Measurements from ENCODE around the gene ARHGDIB. TPM values are rescaled to one million over a fixed set of nuclear protein-coding genes. Genes with fewer than 3 reads are reported as not detected.

ARHGDIB gene
- total and polyA plus RNA-seq, 10 of the 15 experiments (the other 5 are each of a cell fraction or from before 2014, with no cell fraction given): 796 to 2,849 (median 1,346) TPM

DNA sequence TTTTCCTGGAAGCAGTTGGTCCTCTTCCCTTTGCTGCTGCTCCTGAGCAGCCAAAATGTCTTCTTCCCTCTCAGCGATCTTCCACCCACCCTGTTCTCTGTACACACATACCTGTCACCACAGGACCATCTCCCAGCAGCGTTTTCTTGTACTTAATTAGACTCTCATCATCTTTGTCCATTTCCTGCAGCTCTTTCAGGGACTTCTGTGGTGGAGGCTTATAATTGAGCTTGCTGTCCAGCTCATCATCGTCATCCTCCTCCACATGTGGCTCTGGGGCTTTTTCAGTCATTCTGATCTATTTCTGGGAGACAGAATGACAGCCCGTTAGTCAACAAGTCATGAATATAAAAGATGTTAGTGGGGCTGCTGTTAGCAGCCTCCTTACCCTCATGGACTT lies 11.0 kb downstream of the ARHGDIB start (continued):
- TF ChIP-seq POLR2A (IDR thresholded peaks at IDR 0.05; ENCODE audit: low read depth, low read length) (0 out of 2 replicates have a peak, but pooled peaks have one; percentile 16), HDAC2 (IDR thresholded peaks at IDR 0.05) (no peak), NR2F1 (conservative IDR thresholded peaks at IDR 0.05) (no peak), GABPA (IDR thresholded peaks at IDR 0.05; ENCODE audit: low read depth) (no peak), MTA2 (IDR thresholded peaks at IDR 0.05; ENCODE audit: low read depth) (peak; percentile 96), BRCA1 (IDR thresholded peaks at IDR 0.05; ENCODE audit: low read depth, low read length) (no peak), WRNIP1 (IDR thresholded peaks at IDR 0.05; ENCODE audit: borderline replicate concordance, low read depth, low read length) (no peak), EED (IDR thresholded peaks at IDR 0.05; ENCODE audit: low read depth) (peak; percentile 71; the same call in 1 of the 2 replicates), RELA (IDR thresholded peaks at IDR 0.05; ENCODE audit: borderline replicate concordance, partially characterized antibody) (no peak), EGR1 (IDR thresholded peaks at IDR 0.05; ENCODE audit: borderline replicate concordance in 1 of 2, low read depth in 2 of 2, low read length in 2 of 2) (no peak), RFX5 (IDR thresholded peaks at IDR 0.05; ENCODE audit: low read depth, low read length) (no peak), BMI1 (IDR thresholded peaks at IDR 0.05; ENCODE audit: borderline replicate concordance) (no peak), POU2F2 (IDR thresholded peaks at IDR 0.05; ENCODE audit: borderline replicate concordance, low read depth, low read length) (no peak)
- TF ChIP-seq, protein P1, sequence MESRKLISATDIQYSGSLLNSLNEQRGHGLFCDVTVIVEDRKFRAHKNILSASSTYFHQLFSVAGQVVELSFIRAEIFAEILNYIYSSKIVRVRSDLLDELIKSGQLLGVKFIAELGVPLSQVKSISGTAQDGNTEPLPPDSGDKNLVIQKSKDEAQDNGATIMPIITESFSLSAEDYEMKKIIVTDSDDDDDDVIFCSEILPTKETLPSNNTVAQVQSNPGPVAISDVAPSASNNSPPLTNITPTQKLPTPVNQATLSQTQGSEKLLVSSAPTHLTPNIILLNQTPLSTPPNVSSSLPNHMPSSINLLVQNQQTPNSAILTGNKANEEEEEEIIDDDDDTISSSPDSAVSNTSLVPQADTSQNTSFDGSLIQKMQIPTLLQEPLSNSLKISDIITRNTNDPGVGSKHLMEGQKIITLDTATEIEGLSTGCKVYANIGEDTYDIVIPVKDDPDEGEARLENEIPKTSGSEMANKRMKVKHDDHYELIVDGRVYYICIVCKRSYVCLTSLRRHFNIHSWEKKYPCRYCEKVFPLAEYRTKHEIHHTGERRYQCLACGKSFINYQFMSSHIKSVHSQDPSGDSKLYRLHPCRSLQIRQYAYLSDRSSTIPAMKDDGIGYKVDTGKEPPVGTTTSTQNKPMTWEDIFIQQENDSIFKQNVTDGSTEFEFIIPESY (IDR thresholded peaks at IDR 0.05): no peak
- TF ChIP-seq, protein P2, sequence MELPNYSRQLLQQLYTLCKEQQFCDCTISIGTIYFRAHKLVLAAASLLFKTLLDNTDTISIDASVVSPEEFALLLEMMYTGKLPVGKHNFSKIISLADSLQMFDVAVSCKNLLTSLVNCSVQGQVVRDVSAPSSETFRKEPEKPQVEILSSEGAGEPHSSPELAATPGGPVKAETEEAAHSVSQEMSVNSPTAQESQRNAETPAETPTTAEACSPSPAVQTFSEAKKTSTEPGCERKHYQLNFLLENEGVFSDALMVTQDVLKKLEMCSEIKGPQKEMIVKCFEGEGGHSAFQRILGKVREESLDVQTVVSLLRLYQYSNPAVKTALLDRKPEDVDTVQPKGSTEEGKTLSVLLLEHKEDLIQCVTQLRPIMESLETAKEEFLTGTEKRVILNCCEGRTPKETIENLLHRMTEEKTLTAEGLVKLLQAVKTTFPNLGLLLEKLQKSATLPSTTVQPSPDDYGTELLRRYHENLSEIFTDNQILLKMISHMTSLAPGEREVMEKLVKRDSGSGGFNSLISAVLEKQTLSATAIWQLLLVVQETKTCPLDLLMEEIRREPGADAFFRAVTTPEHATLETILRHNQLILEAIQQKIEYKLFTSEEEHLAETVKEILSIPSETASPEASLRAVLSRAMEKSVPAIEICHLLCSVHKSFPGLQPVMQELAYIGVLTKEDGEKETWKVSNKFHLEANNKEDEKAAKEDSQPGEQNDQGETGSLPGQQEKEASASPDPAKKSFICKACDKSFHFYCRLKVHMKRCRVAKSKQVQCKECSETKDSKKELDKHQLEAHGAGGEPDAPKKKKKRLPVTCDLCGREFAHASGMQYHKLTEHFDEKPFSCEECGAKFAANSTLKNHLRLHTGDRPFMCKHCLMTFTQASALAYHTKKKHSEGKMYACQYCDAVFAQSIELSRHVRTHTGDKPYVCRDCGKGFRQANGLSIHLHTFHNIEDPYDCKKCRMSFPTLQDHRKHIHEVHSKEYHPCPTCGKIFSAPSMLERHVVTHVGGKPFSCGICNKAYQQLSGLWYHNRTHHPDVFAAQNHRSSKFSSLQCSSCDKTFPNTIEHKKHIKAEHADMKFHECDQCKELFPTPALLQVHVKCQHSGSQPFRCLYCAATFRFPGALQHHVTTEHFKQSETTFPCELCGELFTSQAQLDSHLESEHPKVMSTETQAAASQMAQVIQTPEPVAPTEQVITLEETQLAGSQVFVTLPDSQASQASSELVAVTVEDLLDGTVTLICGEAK (IDR thresholded peaks at IDR 0.05; ENCODE audit: borderline replicate concordance): no peak
- TF ChIP-seq, protein P3, sequence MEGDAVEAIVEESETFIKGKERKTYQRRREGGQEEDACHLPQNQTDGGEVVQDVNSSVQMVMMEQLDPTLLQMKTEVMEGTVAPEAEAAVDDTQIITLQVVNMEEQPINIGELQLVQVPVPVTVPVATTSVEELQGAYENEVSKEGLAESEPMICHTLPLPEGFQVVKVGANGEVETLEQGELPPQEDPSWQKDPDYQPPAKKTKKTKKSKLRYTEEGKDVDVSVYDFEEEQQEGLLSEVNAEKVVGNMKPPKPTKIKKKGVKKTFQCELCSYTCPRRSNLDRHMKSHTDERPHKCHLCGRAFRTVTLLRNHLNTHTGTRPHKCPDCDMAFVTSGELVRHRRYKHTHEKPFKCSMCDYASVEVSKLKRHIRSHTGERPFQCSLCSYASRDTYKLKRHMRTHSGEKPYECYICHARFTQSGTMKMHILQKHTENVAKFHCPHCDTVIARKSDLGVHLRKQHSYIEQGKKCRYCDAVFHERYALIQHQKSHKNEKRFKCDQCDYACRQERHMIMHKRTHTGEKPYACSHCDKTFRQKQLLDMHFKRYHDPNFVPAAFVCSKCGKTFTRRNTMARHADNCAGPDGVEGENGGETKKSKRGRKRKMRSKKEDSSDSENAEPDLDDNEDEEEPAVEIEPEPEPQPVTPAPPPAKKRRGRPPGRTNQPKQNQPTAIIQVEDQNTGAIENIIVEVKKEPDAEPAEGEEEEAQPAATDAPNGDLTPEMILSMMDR (IDR thresholded peaks at IDR 0.05 in 2 of 3, conservative IDR thresholded peaks at IDR 0.05 in 1 of 3; ENCODE audit: control insufficient read depth in 2 of 3, extremely low read depth in 1 of 3, insufficient read depth in 1 of 3, low read depth in 3 of 3, low read length in 3 of 3): no peak
- TF ChIP-seq, protein P4, sequence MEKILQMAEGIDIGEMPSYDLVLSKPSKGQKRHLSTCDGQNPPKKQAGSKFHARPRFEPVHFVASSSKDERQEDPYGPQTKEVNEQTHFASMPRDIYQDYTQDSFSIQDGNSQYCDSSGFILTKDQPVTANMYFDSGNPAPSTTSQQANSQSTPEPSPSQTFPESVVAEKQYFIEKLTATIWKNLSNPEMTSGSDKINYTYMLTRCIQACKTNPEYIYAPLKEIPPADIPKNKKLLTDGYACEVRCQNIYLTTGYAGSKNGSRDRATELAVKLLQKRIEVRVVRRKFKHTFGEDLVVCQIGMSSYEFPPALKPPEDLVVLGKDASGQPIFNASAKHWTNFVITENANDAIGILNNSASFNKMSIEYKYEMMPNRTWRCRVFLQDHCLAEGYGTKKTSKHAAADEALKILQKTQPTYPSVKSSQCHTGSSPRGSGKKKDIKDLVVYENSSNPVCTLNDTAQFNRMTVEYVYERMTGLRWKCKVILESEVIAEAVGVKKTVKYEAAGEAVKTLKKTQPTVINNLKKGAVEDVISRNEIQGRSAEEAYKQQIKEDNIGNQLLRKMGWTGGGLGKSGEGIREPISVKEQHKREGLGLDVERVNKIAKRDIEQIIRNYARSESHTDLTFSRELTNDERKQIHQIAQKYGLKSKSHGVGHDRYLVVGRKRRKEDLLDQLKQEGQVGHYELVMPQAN (conservative IDR thresholded peaks at IDR 0.05): no peak
- TF ChIP-seq, protein P5, sequence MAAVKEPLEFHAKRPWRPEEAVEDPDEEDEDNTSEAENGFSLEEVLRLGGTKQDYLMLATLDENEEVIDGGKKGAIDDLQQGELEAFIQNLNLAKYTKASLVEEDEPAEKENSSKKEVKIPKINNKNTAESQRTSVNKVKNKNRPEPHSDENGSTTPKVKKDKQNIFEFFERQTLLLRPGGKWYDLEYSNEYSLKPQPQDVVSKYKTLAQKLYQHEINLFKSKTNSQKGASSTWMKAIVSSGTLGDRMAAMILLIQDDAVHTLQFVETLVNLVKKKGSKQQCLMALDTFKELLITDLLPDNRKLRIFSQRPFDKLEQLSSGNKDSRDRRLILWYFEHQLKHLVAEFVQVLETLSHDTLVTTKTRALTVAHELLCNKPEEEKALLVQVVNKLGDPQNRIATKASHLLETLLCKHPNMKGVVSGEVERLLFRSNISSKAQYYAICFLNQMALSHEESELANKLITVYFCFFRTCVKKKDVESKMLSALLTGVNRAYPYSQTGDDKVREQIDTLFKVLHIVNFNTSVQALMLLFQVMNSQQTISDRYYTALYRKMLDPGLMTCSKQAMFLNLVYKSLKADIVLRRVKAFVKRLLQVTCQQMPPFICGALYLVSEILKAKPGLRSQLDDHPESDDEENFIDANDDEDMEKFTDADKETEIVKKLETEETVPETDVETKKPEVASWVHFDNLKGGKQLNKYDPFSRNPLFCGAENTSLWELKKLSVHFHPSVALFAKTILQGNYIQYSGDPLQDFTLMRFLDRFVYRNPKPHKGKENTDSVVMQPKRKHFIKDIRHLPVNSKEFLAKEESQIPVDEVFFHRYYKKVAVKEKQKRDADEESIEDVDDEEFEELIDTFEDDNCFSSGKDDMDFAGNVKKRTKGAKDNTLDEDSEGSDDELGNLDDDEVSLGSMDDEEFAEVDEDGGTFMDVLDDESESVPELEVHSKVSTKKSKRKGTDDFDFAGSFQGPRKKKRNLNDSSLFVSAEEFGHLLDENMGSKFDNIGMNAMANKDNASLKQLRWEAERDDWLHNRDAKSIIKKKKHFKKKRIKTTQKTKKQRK (IDR thresholded peaks at IDR 0.05; ENCODE audit: low read depth, low read length): no peak

Measured in GM12878 (cell line).